ENCODE data around the gene COL25A1. TPM values are rescaled to one million over a fixed set of nuclear protein-coding genes. Genes with fewer than 3 reads are reported as not detected.

COL25A1 gene
- total RNA-seq, 4 donors from 2014 or later, result 0.14 to 1.6 (median 0.32) TPM; not detected in 1

DNA sequence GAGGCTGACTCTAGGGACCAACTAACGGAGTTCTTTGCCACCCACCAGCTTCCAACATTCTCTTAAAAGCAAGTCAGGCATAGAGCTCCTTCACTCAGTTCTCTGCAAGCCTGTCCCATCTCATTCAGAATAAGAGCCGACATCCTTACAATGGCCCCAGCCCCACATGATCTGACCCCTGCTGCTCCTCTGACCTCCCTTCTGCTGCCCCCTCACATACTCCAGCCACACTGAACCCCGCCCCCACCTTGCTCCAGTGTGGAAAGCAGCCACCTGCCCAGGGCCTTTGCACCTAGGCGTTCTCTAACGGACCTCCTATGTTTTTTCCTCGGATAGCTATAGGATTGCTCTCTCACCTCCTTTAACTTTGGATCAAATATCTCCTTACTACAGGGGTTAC, 396.5 kb downstream of the COL25A1 start:
- 83 to 92% methylated on average over 4 to 6 of the region's 6 CpGs for WGBS, 2 donors (ENCODE audit: low coverage in 1 of 2)
- no peak for DNase-seq
- Histone ChIP-seq H3K27me3 (no peaks in the 10 kb centered on the region), H3K4me1 (no peaks in the 10 kb centered on the region), H3K27ac (no peak overlapping the region), H3K9me3 (no peaks in the 10 kb centered on the region), H3K4me3 (no peak overlapping the region), H3K36me3 (no peaks in the 10 kb centered on the region)
- in situ Hi-C loops (cut with MboI; ENCODE audit: low pct_ligation_motif_present in 1 of 4, low pct_unique_long_range_greater_than_20kb in 1 of 4, low sequenced_read_pairs in 3 of 4) (no loop called here), intact Hi-C loops (cut with DNase I; ENCODE audit: low total_unique reads) (no loop called here)
- no peak for TF ChIP-seq POLR2AphosphoS5 (IDR thresholded peaks at IDR 0.05)
- TF ChIP-seq, protein P1, sequence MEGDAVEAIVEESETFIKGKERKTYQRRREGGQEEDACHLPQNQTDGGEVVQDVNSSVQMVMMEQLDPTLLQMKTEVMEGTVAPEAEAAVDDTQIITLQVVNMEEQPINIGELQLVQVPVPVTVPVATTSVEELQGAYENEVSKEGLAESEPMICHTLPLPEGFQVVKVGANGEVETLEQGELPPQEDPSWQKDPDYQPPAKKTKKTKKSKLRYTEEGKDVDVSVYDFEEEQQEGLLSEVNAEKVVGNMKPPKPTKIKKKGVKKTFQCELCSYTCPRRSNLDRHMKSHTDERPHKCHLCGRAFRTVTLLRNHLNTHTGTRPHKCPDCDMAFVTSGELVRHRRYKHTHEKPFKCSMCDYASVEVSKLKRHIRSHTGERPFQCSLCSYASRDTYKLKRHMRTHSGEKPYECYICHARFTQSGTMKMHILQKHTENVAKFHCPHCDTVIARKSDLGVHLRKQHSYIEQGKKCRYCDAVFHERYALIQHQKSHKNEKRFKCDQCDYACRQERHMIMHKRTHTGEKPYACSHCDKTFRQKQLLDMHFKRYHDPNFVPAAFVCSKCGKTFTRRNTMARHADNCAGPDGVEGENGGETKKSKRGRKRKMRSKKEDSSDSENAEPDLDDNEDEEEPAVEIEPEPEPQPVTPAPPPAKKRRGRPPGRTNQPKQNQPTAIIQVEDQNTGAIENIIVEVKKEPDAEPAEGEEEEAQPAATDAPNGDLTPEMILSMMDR (IDR thresholded peaks at IDR 0.05), result no peak
- no peak for TF ChIP-seq POLR2A (IDR thresholded peaks at IDR 0.05)
- no peak for TF ChIP-seq EP300 (IDR thresholded peaks at IDR 0.05; ENCODE audit: low read depth)

DNA sequence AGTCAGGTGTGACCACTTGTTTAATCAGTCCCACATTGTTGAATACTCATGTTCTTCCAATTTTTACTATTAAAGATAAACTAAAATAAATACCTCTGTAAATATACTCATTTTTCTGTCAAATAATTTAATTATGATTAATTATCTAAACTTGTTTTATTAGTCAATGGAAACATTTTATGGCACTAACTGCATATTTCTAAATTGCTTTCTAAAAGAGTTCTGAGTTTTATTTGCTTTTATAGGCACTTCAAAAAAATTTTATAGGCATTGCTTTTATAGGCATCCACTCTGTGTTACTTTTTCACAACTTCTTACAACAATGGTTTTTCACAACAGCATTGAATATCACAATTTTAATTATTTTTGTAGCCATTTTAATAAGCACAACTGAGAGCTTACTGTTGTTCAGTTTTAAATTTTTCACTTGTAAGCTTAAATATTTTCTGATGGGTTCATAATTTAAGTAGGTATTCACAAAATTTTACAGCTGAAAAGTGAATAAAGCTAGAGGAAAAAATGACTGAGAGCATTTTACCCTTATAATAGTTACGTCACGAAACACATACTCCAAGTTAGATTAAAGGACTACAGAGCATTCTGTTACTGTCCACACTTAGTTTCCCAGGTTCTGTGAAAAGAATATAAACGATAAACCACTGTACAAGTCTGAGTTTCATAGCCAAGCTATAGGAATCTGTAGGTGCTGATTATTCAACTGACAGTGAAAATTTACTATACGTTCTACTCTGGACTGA, 398.8 kb downstream of the COL25A1 start:
- Histone ChIP-seq H3K36me3 (no peaks in the 10 kb centered on the region), H3K27me3 (no peaks in the 10 kb centered on the region), H3K4me1 (no peaks in the 10 kb centered on the region), H3K4me3 (no peak overlapping the region), H3K9me3 (no peaks in the 10 kb centered on the region), H3K27ac (no peak overlapping the region)
- WGBS, 2 donors (ENCODE audit: low coverage in 1 of 2), result 69 to 76% methylated on average over 4 of the region's 4 CpGs
- in situ Hi-C loops (cut with MboI; ENCODE audit: low pct_ligation_motif_present in 1 of 4, low pct_unique_long_range_greater_than_20kb in 1 of 4, low sequenced_read_pairs in 3 of 4), result no loop called here
- TF ChIP-seq, protein P1 (IDR thresholded peaks at IDR 0.05), result no peak
- no peak for TF ChIP-seq POLR2A (IDR thresholded peaks at IDR 0.05)
- no peak for TF ChIP-seq POLR2AphosphoS5 (IDR thresholded peaks at IDR 0.05)
- no peak for TF ChIP-seq EP300 (IDR thresholded peaks at IDR 0.05; ENCODE audit: low read depth)
- intact Hi-C loops (cut with DNase I; ENCODE audit: low total_unique reads), result loop anchor here (2.0 kb wide), 1 partner anchor 39 kb away; no protein-coding TSS in a partner anchor
- DNase-seq, result no peak

DNA sequence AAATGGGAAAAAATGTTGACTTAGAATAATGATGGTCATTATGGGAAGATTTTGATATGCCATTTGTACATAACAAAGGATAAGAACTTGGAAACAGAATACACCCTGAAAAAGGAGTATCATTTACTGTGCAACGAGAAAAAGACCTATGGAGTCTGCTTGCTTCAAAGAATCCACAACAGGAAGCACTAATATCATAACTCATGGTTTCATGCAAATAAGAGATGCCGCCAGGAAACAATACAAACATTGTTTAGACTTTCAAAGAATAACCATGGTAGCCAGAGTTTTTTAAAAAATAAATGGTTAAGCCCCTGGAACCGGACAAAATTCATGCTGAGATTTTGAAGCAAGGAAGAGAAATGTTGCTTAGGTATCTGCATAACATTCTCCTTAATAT, 399.7 kb downstream of the COL25A1 start:
- no peak overlapping the region for H3K27ac ChIP-seq
- WGBS, 2 donors (ENCODE audit: low coverage in 1 of 2), result 37 to 46% methylated on average over 3 of the region's 3 CpGs

DNA sequence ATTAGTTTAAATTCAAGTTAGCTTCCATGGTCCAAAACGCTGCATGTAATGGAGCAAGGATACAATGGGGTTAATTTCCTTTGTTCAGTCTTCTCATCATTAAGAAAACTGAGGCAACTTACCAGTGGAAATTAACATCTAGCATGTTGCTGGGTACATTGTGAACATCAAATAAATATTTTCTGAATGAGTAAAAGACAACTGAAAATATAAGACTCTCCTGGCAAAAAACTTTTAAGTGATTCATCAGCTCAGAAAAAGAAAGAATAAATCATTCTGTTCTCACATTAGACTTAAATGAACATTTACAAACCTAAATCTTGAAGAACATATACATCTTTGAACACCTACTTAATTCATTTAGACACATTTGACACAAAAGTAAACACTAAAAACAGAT, 401.2 kb downstream of the COL25A1 start:
- H3K4me1 ChIP-seq, result no peaks in the 10 kb centered on the region
- H3K4me3 ChIP-seq, result no peak overlapping the region
- no peak for DNase-seq
- H3K27me3 ChIP-seq, result no peaks in the 10 kb centered on the region
- no peaks in the 10 kb centered on the region for H3K36me3 ChIP-seq
- 72 to 73% methylated on average over 1 of the region's 1 CpG for WGBS, 2 donors (ENCODE audit: low coverage in 1 of 2)
- intact Hi-C loops (cut with DNase I; ENCODE audit: low total_unique reads), result no loop called here
- TF ChIP-seq, protein P1 (IDR thresholded peaks at IDR 0.05), result no peak
- no peak for TF ChIP-seq EP300 (IDR thresholded peaks at IDR 0.05; ENCODE audit: low read depth)
- no peak for TF ChIP-seq POLR2A (IDR thresholded peaks at IDR 0.05)
- no peak for TF ChIP-seq POLR2AphosphoS5 (IDR thresholded peaks at IDR 0.05)
- no peaks in the 10 kb centered on the region for H3K9me3 ChIP-seq
- in situ Hi-C loops (cut with MboI; ENCODE audit: low pct_ligation_motif_present in 1 of 4, low pct_unique_long_range_greater_than_20kb in 1 of 4, low sequenced_read_pairs in 3 of 4), result no loop called here
- no peak overlapping the region for H3K27ac ChIP-seq

More for the DNA sequence above, 399.7 kb downstream of the COL25A1 start:
- intact Hi-C loops (cut with DNase I; ENCODE audit: low total_unique reads), result loop anchor here (2.0 kb wide), 1 partner anchor 40 kb away; no protein-coding TSS in a partner anchor
- in situ Hi-C loops (cut with MboI; ENCODE audit: low pct_ligation_motif_present in 1 of 4, low pct_unique_long_range_greater_than_20kb in 1 of 4, low sequenced_read_pairs in 3 of 4), result no loop called here
- H3K27me3 ChIP-seq, result no peaks in the 10 kb centered on the region
- no peaks in the 10 kb centered on the region for H3K36me3 ChIP-seq
- H3K4me3 ChIP-seq, result no peak overlapping the region
- no peaks in the 10 kb centered on the region for H3K9me3 ChIP-seq
- no peak for TF ChIP-seq POLR2AphosphoS5 (IDR thresholded peaks at IDR 0.05)
- no peak for TF ChIP-seq EP300 (IDR thresholded peaks at IDR 0.05; ENCODE audit: low read depth)
- TF ChIP-seq, protein P1 (IDR thresholded peaks at IDR 0.05), result no peak
- TF ChIP-seq POLR2A (IDR thresholded peaks at IDR 0.05), result no peak
- no peaks in the 10 kb centered on the region for H3K4me1 ChIP-seq
- DNase-seq, result no peak
